Gastroesophageal sphincter (tissue), 3 donors: Measurements from ENCODE around the gene MANEAL.

Experiments
- CTCF ChIP-seq, 4 experiments: fragments of 200-600 bp in 2 of 4; fragments of 450-650 bp in 2 of 4; sonication (generic) in 1 of 4; IDR thresholded peaks; one replicate each; pipeline ENCODE4 v1.5.1; 2017 to 2019; ENCODE audit warnings: antibody characterized with exemption in 4 of 4, mild to moderate bottlenecking in 2 of 4, moderate library complexity in 2 of 4
- EP300 ChIP-seq: sonication (generic); formaldehyde crosslinking; IDR thresholded peaks from one replicate; pipeline ENCODE4 v1.6.1; 2017; ENCODE audit warnings: antibody characterized with exemption, mild to moderate bottlenecking
- POLR2A ChIP-seq, 2 donors: fragments of 450-650 bp; IDR thresholded peaks; one replicate each; pipeline ENCODE4 v1.6.1; 2017; ENCODE audit warnings: antibody characterized with exemption in 2 of 2, mild to moderate bottlenecking in 2 of 2, moderate library complexity in 1 of 2

DNA sequence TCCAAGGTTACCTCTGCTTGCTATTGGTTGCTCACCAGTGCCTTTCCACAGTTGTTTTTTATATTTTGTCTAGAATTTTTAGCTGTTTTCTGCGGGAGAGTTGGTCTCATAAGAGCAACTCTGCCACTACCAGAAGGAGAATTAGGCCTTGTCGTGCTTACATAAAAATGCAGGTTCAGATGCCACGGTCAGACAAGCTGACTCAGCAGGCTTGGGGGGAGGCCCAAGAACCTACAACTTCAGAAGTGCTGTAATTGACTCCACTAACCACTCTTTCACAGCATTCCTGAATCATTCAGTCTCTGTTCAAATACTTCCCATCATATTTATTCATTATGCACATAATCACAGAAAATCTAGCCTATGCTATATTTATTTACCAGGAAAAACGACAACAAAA lies 37.5 kb downstream of the MANEAL start:
- no peak for TF ChIP-seq CTCF (IDR thresholded peaks at IDR 0.05)
- TF ChIP-seq EP300, result no peak
- no peak for TF ChIP-seq POLR2A (IDR thresholded peaks at IDR 0.05)
